ENCODE measurements around the gene KIAA0232.

GRCh38 chr4:6778435-6778834 is 4.1 kb upstream of the KIAA0232 start:
- TF ChIP-seq TAF1 (IDR thresholded peaks at IDR 0.05; ENCODE audit: borderline replicate concordance, low read depth, low read length): no peak
- TF ChIP-seq POLR2A (IDR thresholded peaks at IDR 0.05; ENCODE audit: low read depth, low read length): no peak
